ENCODE data around the gene FLACC1.
A peak's percentile ranks its signal among the peaks of the same experiment; 100 is the strongest.
"Not testable (repeated sequence)": the region's sequence is repeated elsewhere in the genome, so short reads cannot be mapped to it uniquely, and the experiment has no call there.

FLACC1 gene

DNA sequence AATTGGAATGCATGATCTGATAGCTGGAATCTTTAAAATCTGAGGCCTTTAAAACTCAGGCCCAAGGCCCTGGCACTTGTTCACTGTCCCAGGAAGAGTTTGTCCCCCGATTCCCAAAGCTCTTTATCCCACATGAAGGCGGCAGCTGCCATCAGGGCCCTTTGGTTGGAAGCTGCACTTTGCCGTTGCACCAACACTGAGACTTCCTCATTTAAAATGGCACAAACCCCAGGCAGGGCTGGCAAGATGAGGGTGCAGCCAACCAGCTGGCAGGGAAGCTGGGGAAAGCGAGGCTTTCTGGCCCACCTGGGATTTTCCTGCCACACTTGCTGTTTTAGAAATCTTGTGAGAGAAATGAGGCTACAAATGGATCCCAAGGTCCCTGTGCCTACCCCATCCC lies 6.3 kb downstream of the FLACC1 start:
- no peak for DNase-seq (ENCODE audit: low read depth, low spot score)
- H3K27ac ChIP-seq = no peak overlapping the region

DNA sequence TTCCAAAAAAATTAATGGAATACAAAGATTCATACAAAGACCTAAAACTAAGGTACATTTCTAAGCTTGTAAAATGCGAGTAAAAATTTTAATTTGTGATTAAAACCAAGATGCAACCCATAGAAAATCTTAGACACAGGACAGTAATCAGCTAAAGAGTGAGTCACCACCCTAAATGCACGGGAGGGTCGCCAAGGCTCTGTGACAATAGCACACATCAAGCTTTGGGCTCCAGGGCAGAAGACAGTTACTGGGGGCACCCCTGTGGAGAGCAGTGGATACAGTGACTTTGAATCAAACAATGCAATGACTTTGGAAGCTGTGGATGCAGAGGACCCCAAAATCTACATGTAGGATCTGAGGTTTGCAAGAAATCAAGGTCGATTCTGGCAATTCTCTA lies 7.5 kb downstream of the FLACC1 start:
- H3K27ac ChIP-seq = no peak overlapping the region
- no peak for DNase-seq (ENCODE audit: low read depth, low spot score)

DNA sequence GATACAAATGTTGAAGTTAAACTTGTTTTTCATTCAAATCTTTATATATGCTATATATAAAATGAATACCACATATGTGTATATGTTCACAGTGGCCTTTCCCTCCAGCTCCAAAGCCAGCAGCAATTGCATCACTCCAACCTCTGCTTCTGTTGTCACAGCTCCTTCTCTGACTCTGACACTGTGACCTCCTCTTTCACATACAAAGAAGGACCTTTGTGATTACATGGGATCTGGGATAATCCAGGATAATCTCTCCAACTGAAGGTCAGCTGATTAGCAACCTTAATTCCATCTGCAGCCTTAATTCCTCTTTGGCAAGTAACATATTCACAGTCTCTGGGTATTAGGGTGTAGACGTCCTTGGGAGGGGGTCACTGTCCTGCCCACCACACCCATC lies 8.4 kb downstream of the FLACC1 start:
- H3K27ac ChIP-seq = no peak overlapping the region
- DNase-seq (ENCODE audit: low read depth, low spot score) = no peak

DNA sequence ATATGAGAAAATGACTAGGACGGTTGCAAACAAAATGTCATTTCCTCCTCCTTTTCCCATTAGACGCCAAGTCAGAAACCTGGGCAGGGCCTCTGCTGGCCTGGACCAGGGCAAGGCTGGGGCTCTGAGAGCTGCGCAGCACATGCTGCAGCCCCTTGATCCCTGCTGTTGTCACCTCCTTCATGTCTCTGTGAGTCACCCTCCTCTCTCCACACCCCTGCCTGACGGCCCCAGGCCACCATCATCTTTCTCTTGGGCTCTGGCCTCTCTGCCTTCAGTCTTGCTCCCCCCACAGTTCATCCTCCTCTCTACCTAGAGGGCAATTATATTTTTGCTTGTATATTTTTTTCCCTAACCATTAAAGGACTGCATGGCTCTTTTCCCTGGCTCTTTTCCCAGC lies 10.0 kb downstream of the FLACC1 start:
- no peak overlapping the region for H3K27ac ChIP-seq
- DNase-seq (ENCODE audit: low read depth, low spot score) = no peak

DNA sequence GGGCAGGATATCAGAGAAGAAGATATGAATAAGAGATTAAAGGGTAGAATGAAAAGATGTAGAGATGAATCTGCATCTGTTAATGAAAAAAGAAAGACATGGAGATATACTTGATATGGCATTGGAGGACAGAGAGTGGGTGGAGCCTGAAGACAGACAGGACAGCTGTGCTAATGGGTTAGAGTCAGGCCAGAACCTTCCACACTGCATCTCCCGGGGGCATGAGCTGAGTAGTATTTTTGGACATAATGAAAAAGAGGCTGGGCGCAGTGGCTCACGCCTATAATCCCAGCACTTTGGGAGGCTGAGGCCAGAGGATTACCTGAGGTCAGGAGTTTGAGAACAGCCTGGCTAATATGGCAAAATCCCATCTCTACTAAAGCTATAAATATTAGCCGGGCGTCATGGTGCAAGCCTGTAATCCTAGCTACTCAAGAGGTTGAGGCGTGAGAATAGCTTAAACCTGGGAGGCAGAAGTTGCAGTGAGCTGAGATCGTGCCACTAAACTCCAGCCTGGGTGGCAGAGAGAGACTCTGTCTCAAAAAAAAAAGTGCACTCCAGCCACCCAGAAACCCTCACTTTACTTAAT lies 11.4 kb downstream of the FLACC1 start:
- no peak for DNase-seq (ENCODE audit: low read depth, low spot score)
- H3K27ac ChIP-seq = no peak overlapping the region

DNA sequence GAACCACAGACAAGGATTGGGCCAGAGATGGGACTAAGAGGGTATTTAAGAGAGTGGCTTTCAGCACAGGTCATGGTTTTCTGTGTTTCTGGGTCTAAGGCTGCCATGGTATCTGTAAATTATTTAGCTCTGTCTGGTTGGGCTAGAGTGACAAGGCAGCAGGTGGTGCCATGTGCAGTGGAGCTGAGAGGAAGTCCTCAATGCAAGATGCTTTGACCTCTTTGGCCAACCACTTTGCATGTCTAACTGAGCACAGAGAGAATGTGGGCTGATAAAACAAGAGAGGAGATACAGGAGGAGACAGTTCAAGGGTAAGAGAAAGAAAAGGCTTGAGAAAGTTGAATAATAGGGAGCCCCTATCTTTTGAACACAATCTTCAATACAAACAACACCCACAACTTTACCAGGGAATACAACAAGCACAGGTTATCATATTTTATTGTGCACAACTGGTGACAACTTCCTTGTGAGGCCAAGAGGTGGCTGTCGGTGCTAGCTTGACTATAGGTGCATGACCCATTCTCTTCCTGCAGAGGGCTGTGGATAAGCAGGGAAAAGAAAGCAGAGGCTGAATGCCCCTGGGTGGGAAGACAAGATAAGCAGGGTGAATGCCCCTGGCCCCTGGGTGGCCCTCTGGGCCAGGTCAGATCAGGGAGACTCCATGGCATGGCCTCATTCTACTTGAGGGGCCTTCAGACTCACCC lies 12.3 kb downstream of the FLACC1 start:
- no peak for DNase-seq (ENCODE audit: low read depth, low spot score)
- no peak overlapping the region for H3K27ac ChIP-seq

DNA sequence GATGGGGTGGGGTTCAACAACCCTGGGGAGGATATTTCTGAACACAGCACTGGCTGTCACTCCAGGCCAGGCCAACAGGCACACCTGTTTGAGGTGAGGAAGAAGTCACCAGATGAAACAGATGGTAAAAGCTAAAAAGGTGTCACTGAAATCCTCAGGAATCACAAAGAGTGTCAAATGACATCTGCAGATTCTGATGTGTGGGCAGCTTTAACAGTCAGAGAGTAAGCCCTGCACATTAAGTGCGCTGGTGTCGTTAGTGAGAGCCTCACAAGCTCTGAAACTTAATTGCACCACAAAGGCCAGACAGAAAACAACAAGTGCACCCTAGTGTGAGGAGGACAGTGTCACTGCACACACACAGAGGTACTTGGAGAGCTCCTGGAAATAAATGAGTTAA lies 13.6 kb downstream of the FLACC1 start:
- no peak for DNase-seq (ENCODE audit: low read depth, low spot score)

DNA sequence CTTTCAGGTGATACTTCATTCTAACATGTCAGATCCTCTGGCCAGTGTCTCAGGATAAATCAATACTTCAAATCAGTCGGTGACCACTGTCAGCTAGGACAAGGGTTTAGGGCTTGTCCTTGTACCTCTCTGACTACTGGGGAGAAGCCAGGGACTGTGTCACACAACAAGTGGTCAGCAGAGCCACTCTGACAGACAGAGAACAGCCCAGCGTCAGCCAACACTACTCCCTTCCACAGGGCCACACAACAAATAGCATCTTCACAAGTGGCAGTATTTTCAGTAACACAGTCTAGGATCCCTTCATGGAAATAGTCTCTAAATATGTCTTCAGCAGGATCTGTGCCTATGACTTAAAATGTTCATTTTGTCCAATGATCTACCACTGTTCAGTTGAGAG lies 14.2 kb downstream of the FLACC1 start:
- DNase-seq (ENCODE audit: low read depth, low spot score) = no peak
- H3K27ac ChIP-seq = no peak overlapping the region

More for the DNA sequence above, 13.6 kb downstream of the FLACC1 start:
- no peak overlapping the region for H3K27ac ChIP-seq

DNA sequence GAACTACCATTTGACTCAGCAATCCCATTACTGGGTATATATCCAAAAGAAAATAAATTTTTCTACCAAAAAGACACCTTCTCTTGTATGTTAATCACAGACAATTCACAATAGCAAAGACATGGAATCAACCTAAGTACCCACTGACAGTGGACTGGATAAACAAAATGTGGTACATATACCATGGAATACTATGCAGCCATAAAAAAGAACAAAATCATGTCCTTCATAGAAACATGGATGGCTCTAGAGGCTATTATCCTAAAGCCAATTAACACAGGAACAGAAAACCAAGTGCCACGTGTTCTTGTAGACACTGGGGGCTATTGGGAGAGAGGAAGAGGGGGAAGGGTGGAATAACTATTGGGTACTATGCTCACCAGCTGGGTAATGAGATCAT lies 27.7 kb downstream of the FLACC1 start:
- no peak overlapping the region for H3K27ac ChIP-seq
- DNase-seq (ENCODE audit: low read depth, low spot score) = no peak

DNA sequence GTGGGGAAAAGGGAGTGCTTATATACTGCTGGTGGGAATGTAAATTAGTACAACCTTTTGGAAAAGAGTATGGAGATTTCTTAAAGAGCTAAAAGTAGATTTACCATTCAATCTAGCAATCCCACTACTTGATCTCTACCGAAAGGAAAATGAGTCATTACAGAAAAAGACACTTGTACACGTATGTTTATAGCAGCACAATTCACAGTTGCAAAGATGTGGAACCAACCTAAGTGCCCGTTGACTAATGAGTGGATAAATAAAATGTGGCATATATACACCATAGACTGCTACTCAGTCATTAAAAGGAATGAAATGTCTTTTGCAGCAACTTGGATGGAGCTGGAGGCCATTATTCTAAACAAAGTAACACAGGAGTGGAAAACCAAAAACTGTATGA lies 29.5 kb downstream of the FLACC1 start:
- no peak overlapping the region for H3K27ac ChIP-seq
- no peak for DNase-seq (ENCODE audit: low read depth, low spot score)

DNA sequence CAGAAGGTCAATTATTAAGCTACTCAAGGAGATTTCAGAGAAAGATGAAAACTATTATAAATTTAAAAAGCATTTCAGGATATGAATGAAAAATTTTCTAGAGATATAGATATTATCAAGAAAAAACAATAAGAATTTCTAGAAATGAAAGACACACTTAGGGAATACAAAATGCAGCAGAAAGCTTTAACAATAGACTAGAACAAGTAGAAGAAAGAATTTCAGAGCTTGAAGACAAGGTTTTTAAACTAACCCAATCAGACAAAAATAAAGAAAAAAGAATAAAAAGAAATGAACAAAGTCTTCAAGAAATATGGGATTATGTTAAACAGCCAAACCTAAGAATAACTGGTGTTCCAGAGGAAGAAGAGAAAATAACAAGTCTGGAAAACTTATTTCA lies 34.4 kb downstream of the FLACC1 start:
- no peak for DNase-seq (ENCODE audit: low read depth, low spot score)
- no peak overlapping the region for H3K27ac ChIP-seq

DNA sequence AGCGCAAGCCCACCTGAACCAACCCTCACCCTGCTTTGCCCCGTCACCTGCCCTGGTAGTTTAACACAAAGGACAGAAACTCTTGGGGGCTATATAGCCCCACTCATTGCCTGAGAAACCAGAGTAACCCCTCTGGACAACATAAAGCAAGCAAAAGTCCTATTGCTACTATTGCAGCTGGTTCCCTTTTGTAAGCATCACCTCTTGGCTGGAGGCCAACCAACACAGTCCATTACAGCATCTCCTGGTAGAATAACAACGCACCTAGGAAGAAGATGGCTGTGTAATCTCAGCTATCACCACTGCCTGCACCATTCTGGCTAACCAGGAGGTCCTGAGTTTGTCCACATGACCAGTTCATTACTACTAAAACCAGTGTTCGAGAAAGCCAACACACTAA lies 36.4 kb downstream of the FLACC1 start:
- DNase-seq (ENCODE audit: low read depth, low spot score) = no peak
- H3K27ac ChIP-seq = no peak overlapping the region

DNA sequence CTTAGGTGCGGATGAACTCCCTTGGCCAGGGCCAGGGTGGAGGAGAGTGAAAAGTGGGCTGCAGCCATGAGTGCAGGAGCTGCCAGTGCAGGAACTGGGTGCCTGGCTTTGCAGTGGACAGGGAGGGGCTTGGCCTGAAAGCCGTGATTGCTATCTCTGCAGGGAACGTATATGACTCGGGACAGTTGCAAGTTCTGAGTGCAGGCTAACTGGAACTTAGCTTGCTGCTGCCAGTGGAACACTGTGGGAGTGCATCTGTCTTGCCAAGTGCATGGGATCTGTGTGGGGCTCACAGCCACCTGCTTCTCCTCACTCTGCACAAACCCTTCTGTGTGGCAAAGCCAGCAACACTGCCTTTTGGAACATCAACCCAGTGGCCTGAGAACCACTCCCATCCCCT lies 36.9 kb downstream of the FLACC1 start:
- H3K27ac ChIP-seq = no peak overlapping the region
- DNase-seq (ENCODE audit: low read depth, low spot score) = no peak

DNA sequence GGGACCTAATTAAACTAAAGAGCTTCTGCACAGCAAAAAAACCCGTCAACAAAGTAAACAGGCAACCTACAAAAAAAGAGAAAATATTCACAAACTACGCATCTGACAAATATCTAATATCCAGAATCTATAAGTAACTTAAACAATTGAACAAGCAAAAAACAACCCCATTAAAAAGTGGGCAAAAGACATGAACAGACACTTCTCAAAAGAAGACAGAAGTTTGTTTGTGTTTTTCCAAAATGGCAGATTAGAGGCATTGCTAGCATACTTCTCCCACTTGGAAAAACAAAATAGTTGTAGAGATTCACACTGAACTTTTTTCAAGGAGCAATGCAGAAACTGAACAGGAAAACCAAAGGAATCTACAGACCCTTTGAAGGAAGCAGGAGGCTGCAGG lies 37.6 kb downstream of the FLACC1 start:
- no peak overlapping the region for H3K27ac ChIP-seq
- no peak for DNase-seq (ENCODE audit: low read depth, low spot score)

DNA sequence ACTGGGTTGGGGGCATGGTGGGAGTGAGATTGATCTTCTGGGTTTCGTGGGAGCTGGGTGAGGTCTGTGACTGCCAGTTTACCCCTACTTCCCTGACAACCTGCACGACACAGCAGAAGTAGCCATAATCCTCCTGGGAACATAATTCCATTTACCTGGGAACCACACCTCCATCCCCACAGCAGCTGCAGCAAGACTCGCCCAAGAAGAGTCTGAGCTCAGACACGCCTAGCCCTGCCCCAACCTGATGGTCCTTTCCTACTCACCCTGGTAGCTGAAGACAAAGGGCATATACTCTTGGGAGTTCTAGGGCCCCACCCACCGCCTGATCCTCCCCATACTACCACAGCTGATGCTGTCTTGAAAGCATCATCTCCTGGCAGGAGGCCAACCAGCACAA lies 43.8 kb downstream of the FLACC1 start:
- no peak overlapping the region for H3K27ac ChIP-seq
- DNase-seq (ENCODE audit: low read depth, low spot score) = peak; percentile 29

DNA sequence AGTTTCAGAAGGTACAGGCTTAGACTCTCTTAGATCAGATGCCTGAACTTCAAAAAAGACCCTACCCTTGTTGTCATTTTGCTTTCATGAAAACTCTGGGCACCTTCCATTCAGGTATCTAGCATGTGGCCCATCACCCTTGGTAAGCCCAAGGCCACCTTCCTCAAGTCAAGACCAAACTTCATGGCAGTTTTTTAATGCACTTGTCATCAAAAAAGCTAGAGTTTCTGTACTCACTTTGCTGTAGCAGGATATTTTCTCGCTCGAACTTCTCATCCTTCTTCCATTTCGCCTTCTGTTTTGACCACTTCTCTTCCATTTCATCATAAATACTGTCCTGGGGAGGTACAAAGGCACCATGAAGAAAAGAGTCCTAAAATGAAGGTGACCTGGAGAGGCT lies 48.2 kb downstream of the FLACC1 start:
- DNase-seq (ENCODE audit: low read depth, low spot score) = no peak
- H3K27ac ChIP-seq = no peak overlapping the region

DNA sequence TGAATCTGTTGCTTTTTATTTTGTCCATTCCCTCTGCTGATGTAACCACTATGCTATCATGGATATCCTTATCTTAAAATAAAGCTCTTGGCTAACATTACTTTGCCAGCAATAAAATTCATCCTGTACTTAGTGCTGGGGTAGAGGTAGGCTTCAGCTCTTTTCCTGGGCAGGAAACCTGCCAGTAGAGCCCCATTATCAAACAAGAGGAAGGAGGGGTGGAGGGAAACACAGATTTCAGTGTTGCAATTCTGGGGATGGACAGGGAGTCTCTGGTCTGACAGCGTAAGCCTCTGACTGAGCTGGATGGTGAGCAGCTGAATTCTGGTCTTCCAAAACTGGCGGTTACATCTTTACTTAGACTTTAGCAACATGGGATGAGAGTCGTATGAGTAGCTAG lies 49.3 kb downstream of the FLACC1 start:
- no peak for DNase-seq (ENCODE audit: low read depth, low spot score)

DNA sequence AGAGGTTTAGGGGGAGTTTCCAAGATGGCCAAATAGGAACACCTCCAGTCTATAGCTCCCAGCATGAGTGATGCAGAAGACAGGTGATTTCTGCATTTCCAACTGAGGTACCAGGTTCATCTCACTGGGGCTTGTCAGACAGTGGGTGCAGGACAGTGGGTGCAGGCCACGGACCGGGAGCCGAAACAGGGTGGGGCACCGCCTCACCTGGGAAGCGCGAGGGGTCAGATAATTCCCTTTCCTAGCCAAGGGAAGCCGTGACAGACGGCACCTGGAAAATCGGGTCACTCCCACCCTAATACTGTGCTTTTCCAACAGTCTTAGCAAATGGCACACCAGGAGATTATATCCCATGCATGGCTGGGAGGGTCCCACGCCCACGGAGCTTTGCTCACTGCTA lies 57.2 kb downstream of the FLACC1 start:
- DNase-seq (ENCODE audit: low read depth, low spot score); H3K27ac ChIP-seq: not testable (repeated sequence)

More for the DNA sequence above, 49.3 kb downstream of the FLACC1 start:
- no peak overlapping the region for H3K27ac ChIP-seq

DNA sequence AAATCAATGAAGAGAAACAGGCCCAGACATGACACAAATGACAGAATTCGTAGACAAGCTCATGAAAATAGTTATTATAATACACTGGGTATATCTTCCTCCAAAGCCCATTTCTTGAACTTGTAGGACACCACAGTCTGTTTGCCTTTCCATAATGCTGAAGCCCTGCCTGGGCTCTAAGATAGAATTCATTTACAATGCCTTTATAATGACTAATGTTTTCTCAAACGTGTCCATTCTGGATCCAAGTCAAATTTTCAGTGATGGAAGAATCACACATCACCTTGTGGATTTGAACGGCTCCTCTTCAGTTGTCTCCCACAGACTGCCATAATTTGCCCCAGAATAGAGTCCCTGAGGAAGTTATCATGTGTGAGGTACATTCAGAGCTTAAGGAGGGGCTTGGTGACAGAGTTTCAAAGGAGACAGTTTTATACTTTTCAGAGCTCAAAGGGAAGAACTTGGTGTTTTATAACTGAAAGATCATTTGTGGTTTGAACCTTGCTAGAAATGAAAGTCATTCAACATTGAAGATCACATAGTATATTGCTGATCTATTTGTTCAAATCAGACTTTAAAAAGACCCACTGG lies 58.6 kb downstream of the FLACC1 start:
- no peak overlapping the region for H3K27ac ChIP-seq
- DNase-seq (ENCODE audit: low read depth, low spot score) = no peak

DNA sequence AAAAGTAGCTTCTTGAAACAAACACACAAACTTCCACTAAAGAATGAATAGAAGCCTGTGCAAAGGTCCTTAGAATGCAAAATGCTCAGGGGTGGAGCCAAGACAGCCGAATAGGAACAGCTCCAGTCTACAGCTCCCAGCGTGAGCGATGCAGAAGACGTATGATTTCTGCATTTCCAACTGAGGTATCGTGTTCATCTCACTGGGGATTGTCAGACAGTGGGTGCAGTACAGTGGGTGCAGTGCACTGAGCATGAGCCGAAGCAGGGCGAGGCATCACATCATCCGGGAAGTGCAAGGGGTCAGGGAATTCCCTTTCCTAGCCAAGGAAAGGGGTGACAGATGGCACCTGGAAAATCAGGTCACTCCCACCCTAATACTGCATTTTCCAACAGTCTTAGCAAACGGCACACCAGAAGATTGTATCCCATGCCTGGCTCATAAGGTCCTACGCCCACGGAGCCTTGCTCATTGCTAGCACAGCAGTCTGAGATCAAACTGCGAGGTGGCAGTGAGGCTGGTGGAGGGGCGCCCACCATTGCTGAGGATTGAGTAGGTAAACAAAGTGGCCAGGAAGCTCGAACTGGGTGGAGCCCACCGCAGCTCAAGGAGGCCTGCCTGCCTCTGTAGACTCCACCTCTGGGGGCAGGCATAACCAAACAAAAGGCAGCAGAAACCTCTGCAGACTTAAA lies 66.5 kb downstream of the FLACC1 start:
- DNase-seq (ENCODE audit: low read depth, low spot score); H3K27ac ChIP-seq: not testable (repeated sequence)

DNA sequence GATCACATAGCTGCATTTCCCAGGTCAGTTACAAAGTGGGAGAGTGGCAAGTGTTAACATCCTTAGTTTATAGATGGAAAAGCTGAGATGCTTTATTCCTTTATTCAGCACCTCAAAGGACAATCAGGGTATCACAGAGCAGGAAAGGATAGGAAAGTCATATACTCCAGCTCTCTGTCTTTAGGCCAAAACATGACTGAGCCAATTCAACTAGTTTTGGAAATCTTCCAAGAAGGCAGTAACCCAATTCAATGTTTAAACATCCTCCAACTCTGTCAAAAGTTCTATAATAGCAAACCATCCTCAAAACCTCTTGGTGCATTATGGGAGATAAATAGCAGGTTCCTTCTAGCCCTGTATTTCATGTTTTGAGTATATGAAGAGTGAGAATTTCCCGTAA lies 71.6 kb downstream of the FLACC1 start:
- no peak overlapping the region for H3K27ac ChIP-seq
- DNase-seq (ENCODE audit: low read depth, low spot score) = no peak

Data from epithelial cell of prostate (primary cell).